Measurements from ENCODE around the gene EBF4. TPM values are rescaled to one million over a fixed set of nuclear protein-coding genes. Genes with fewer than 3 reads are reported as not detected.

Gene EBF4
- total RNA-seq, 4 donors from 2014 or later, result 24.2 to 55.8 (median 42.4) TPM

- 67 to 69% methylated on average over 10 to 18 of the region's 18 CpGs for WGBS, 2 donors
- peaks cover 31 to 40% of the 10 kb centered on the region in 2 donors for H3K4me1 ChIP-seq
- H3K36me3 ChIP-seq, result no peaks in the 10 kb centered on the region
- no peaks in the 10 kb centered on the region for H3K9me3 ChIP-seq
- no peak for DNase-seq
- intact Hi-C loops (cut with DNase I), result loop anchor here (10.0 kb wide), 1 partner anchor 89 kb away; the partner anchor contains the start of genes PCED1A and VPS16
- no peak overlapping the region for H3K4me3 ChIP-seq (replicated peaks in 1 of 3)
- no peaks in the 10 kb centered on the region for H3K27me3 ChIP-seq
- no peak for TF ChIP-seq CTCF (IDR thresholded peaks at IDR 0.05)
- TF ChIP-seq POLR2A (IDR thresholded peaks at IDR 0.05), result no peak
- H3K27ac ChIP-seq, result peak overlapping the region in 1 of 3 donors; percentile 67
Observed at GRCh38 chr20:2755451-2756055, 63.0 kb downstream of the EBF4 start.

GRCh38 chr20:2756056-2756611, 63.6 kb downstream of the EBF4 start:
- WGBS, 2 donors, result 56 to 58% methylated on average over 4 to 5 of the region's 5 CpGs
- Histone ChIP-seq H3K9me3 (no peaks in the 10 kb centered on the region), H3K27me3 (no peaks in the 10 kb centered on the region), H3K36me3 (no peaks in the 10 kb centered on the region), H3K4me1 (peaks cover 31 to 40% of the 10 kb centered on the region in 2 donors), H3K4me3 (replicated peaks in 1 of 3) (no peak overlapping the region), H3K27ac (no peak overlapping the region)
- no peak for TF ChIP-seq POLR2A (IDR thresholded peaks at IDR 0.05)
- peak in 5 of 6 experiments; percentile 34 to 73 (median 65) for TF ChIP-seq CTCF (IDR thresholded peaks at IDR 0.05)
- peak; percentile 49 to 56 for DNase-seq
- intact Hi-C loops (cut with DNase I), result loop anchor here (10.0 kb wide), 1 partner anchor 89 kb away; the partner anchor contains the start of genes PCED1A and VPS16

GRCh38 chr20:2757001-2757400, 64.4 kb downstream of the EBF4 start:
- intact Hi-C loops (cut with DNase I), result loop anchor here (10.0 kb wide), 1 partner anchor 88 kb away; the partner anchor contains the start of genes PCED1A and VPS16
- Histone ChIP-seq H3K4me3 (replicated peaks in 1 of 3) (no peak overlapping the region), H3K36me3 (no peaks in the 10 kb centered on the region), H3K27ac (no peak overlapping the region), H3K27me3 (no peaks in the 10 kb centered on the region), H3K4me1 (peaks cover 27 to 34% of the 10 kb centered on the region in 2 donors), H3K9me3 (no peaks in the 10 kb centered on the region)
- DNase-seq, result no peak
- TF ChIP-seq CTCF (IDR thresholded peaks at IDR 0.05) (no peak), POLR2A (IDR thresholded peaks at IDR 0.05) (no peak)
- WGBS, 2 donors, result 89 to 90% methylated on average over 3 to 5 of the region's 5 CpGs

- WGBS, 2 donors, result 60 to 64% methylated on average over 5 of the region's 5 CpGs
- intact Hi-C loops (cut with DNase I), result loop anchor here (10.0 kb wide), 1 partner anchor 87 kb away; the partner anchor contains the start of genes PCED1A and VPS16
- Histone ChIP-seq H3K27ac (no peak overlapping the region), H3K27me3 (no peaks in the 10 kb centered on the region), H3K4me1 (peaks cover 22 to 28% of the 10 kb centered on the region in 2 donors), H3K9me3 (no peaks in the 10 kb centered on the region), H3K36me3 (no peaks in the 10 kb centered on the region), H3K4me3 (replicated peaks in 1 of 3) (no peak overlapping the region)
- TF ChIP-seq CTCF (IDR thresholded peaks at IDR 0.05) (no peak), POLR2A (IDR thresholded peaks at IDR 0.05) (no peak)
- no peak for DNase-seq
Observed at GRCh38 chr20:2757969-2758368, 65.4 kb downstream of the EBF4 start.

GRCh38 chr20:2759143-2759542, 66.6 kb downstream of the EBF4 start:
- Histone ChIP-seq H3K36me3 (no peaks in the 10 kb centered on the region), H3K9me3 (no peaks in the 10 kb centered on the region), H3K27ac (no peak overlapping the region), H3K27me3 (no peaks in the 10 kb centered on the region), H3K4me1 (peaks cover 13 to 25% of the 10 kb centered on the region in 2 donors), H3K4me3 (replicated peaks in 1 of 3) (no peak overlapping the region)
- intact Hi-C loops (cut with DNase I), result loop anchor here (10.0 kb wide), 1 partner anchor 86 kb away; the partner anchor contains the start of genes PCED1A and VPS16
- 86 to 92% methylated on average over 8 to 10 of the region's 10 CpGs for WGBS, 2 donors
- DNase-seq, result no peak
- no peak for TF ChIP-seq POLR2A (IDR thresholded peaks at IDR 0.05)
- TF ChIP-seq CTCF (IDR thresholded peaks at IDR 0.05), result no peak
